H9 (cell line): ENCODE results near the gene ECI2. TPM values are rescaled to one million over a fixed set of nuclear protein-coding genes. Genes with fewer than 3 reads are reported as not detected.

Source experiments
- DNase-seq: peaks from one replicate; pipeline ENCODE4 v3.0.0-alpha.2; 2017
- H2AFZ ChIP-seq: one replicate; pipeline ENCODE4 v1.6.1; 2013; ENCODE audit warnings: mild to moderate bottlenecking, low read length, control low read depth, moderate library complexity
- H2AK5ac ChIP-seq: 2 replicates; pipeline ENCODE4 v1.6.1; 2013; ENCODE audit warnings: low read length, control low read depth, mixed read lengths; ENCODE audit not compliant: insufficient read length
- H2BK120ac ChIP-seq: one replicate; pipeline ENCODE4 v1.6.1; 2013; ENCODE audit warnings: low read depth, mild to moderate bottlenecking, low read length, control low read depth, inconsistent platforms; ENCODE audit not compliant: poor library complexity, severe bottlenecking
- H2BK12ac ChIP-seq: 2 replicates; pipeline ENCODE4 v1.6.1; 2013; ENCODE audit warnings: low read length, control low read depth, mixed read lengths, low read depth; ENCODE audit not compliant: insufficient read length
- H2BK15ac ChIP-seq: 2 replicates; pipeline ENCODE4 v1.6.1; 2013; ENCODE audit warnings: low read depth, low read length, control low read depth
- H2BK20ac ChIP-seq: one replicate; pipeline ENCODE4 v1.6.1; 2013; ENCODE audit warnings: low read depth, mild to moderate bottlenecking, low read length, control low read depth, inconsistent platforms; ENCODE audit not compliant: poor library complexity, severe bottlenecking
- H2BK5ac ChIP-seq: 2 replicates; pipeline ENCODE4 v1.6.1; 2013; ENCODE audit warnings: low read length, control low read depth, mixed read lengths; ENCODE audit not compliant: insufficient read length
- H3K14ac ChIP-seq: 2 replicates; pipeline ENCODE4 v1.6.1; 2013; ENCODE audit warnings: low read length, control low read depth; ENCODE audit not compliant: insufficient read depth
- H3K18ac ChIP-seq: 2 replicates; pipeline ENCODE4 v1.6.1; 2013; ENCODE audit warnings: low read depth, mild to moderate bottlenecking, mixed read lengths, low read length, control low read depth; ENCODE audit not compliant: insufficient read length
- H3K23ac ChIP-seq: 2 replicates; pipeline ENCODE4 v1.6.1; 2013; ENCODE audit warnings: low read length, control low read depth, mixed read lengths, low read depth; ENCODE audit not compliant: insufficient read length
- H3K23me2 ChIP-seq: 2 replicates; pipeline ENCODE4 v1.6.1; 2013; ENCODE audit warnings: low read depth, mild to moderate bottlenecking, mixed read lengths, low read length, control low read depth; ENCODE audit not compliant: insufficient read length, poor library complexity, severe bottlenecking
- H3K27ac ChIP-seq: 2 replicates; pipeline ENCODE4 v1.5.1; 2013; ENCODE audit warnings: low read length, control low read depth, mixed read lengths, low read depth; ENCODE audit not compliant: insufficient read length
- H3K27me3 ChIP-seq: 2 replicates; pipeline ENCODE4 v1.6.1; 2013; ENCODE audit warnings: low read length, control low read depth, inconsistent platforms; ENCODE audit not compliant: insufficient read depth
- H3K4ac ChIP-seq: 2 replicates; pipeline ENCODE4 v1.6.1; 2013; ENCODE audit warnings: low read depth, mild to moderate bottlenecking, control low read depth, inconsistent platforms, low read length, moderate library complexity
- H3K4me1 ChIP-seq: 2 replicates; pipeline ENCODE4 v1.6.1; 2013; ENCODE audit warnings: low read length, control low read depth, inconsistent platforms; ENCODE audit not compliant: insufficient read depth
- H3K4me2 ChIP-seq: 2 replicates; pipeline ENCODE4 v1.6.1; 2013; ENCODE audit warnings: low read length, control low read depth, mixed read lengths; ENCODE audit not compliant: insufficient read length, insufficient read depth
- H3K56ac ChIP-seq: 2 replicates; pipeline ENCODE4 v1.6.1; 2013; ENCODE audit warnings: low read depth, mild to moderate bottlenecking, mixed read lengths, low read length, control low read depth; ENCODE audit not compliant: insufficient read length
- H3K79me1 ChIP-seq: 2 replicates; pipeline ENCODE4 v1.6.1; 2013; ENCODE audit warnings: low read depth, mild to moderate bottlenecking, moderate library complexity, low read length, control low read depth, inconsistent platforms; ENCODE audit not compliant: insufficient read depth, poor library complexity, severe bottlenecking
- H3K79me2 ChIP-seq: 2 replicates; pipeline ENCODE4 v1.6.1; 2013; ENCODE audit warnings: low read length, control low read depth, inconsistent platforms; ENCODE audit not compliant: insufficient read depth
- H3K9ac ChIP-seq: 2 replicates; pipeline ENCODE4 v1.6.1; 2013; ENCODE audit warnings: low read length, control low read depth, mixed read lengths; ENCODE audit not compliant: insufficient read length; ENCODE audit errors: extremely low read depth
- H3K9me3 ChIP-seq: one replicate; pipeline ENCODE4 v1.6.1; 2013; ENCODE audit warnings: low read depth, low read length, inconsistent platforms; ENCODE audit not compliant: control insufficient read depth
- H3T11ph ChIP-seq: one replicate; pipeline ENCODE4 v1.6.1; 2013; ENCODE audit warnings: mild to moderate bottlenecking, low read length, control low read depth, inconsistent platforms
- H4K20me1 ChIP-seq: one replicate; pipeline ENCODE4 v1.6.1; 2013; ENCODE audit not compliant: control insufficient read depth, insufficient read length, insufficient read depth
- H4K5ac ChIP-seq: 2 replicates; pipeline ENCODE4 v1.6.1; 2013; ENCODE audit warnings: low read depth, mild to moderate bottlenecking, mixed read lengths, low read length, control low read depth; ENCODE audit not compliant: insufficient read length
- H4K8ac ChIP-seq: replicated peaks from 2 replicates; pipeline ENCODE4 v1.6.1; 2013; ENCODE audit warnings: low read length, control low read depth, mixed read lengths, low read depth; ENCODE audit not compliant: insufficient read length
- H4K91ac ChIP-seq: 2 replicates; pipeline ENCODE4 v1.6.1; 2013; ENCODE audit warnings: low read depth, mild to moderate bottlenecking, moderate library complexity, mixed read lengths, low read length, control low read depth; ENCODE audit not compliant: insufficient read length
- H3K27ac Mint-ChIP-seq, 3 experiments: 2 replicates in 2 of 3; 3 replicates in 1 of 3; pipeline ENCODE4 v1.8.0; 2020 to 2021; ENCODE audit warnings: mixed read lengths in 3 of 3, mild to moderate bottlenecking in 1 of 3, moderate library complexity in 1 of 3
- H3K27me3 Mint-ChIP-seq: 2 replicates; pipeline ENCODE4 v1.8.0; 2021; ENCODE audit warnings: low read depth, mild to moderate bottlenecking, moderate library complexity, mixed read lengths
- H3K36me3 Mint-ChIP-seq, 3 experiments: 2 replicates in 2 of 3; 3 replicates in 1 of 3; pipeline ENCODE4 v1.8.0; 2020 to 2021; ENCODE audit warnings: low read depth in 3 of 3, mixed read lengths in 3 of 3; ENCODE audit not compliant: insufficient read depth in 1 of 3
- H3K4me1 Mint-ChIP-seq, 2 experiments: 2 replicates each; pipeline ENCODE4 v1.8.0; 2020; ENCODE audit warnings: mixed read lengths in 2 of 2
- H3K4me3 Mint-ChIP-seq, 2 experiments: 2 replicates in 1 of 2; 3 replicates in 1 of 2; pipeline ENCODE4 v1.8.0; 2020 to 2021; ENCODE audit warnings: mild to moderate bottlenecking in 2 of 2, mixed read lengths in 2 of 2, moderate library complexity in 1 of 2
- H3K9me3 Mint-ChIP-seq, 2 experiments: 2 replicates in 1 of 2; 3 replicates in 1 of 2; pipeline ENCODE4 v1.8.0; 2020; ENCODE audit warnings: mild to moderate bottlenecking in 2 of 2, mixed read lengths in 2 of 2, moderate library complexity in 1 of 2
- WGBS: extraction: QIAGEN DNeasy Blood & Tissue Kit; methylation state at CpG from one replicate; pipeline ENCODE4 v1.1.7; 2013; ENCODE audit warnings: missing lambda C conversion rate, low lambda C conversion rate, mixed read lengths; ENCODE audit not compliant: insufficient read length; ENCODE audit errors: extremely low coverage; 5-methylcytosine and 5-hydroxymethylcytosine counted together
- total RNA-seq: library from RNA; stranded (reverse); gene quantifications from 2 replicates; pipeline ENCODE4 v1.2.1, GENCODE V29; 2021
- TF ChIP-seq, protein P1 (sequence below): fragments of 200-600 bp; sonication (generic); conservative IDR thresholded peaks from 3 replicates; pipeline ENCODE4 v1.8.0; 2021; ENCODE audit warnings: antibody characterized with exemption, mild to moderate bottlenecking

ECI2 gene
- total RNA-seq, 1 experiment from 2014 or later = 67.5 TPM

DNA sequence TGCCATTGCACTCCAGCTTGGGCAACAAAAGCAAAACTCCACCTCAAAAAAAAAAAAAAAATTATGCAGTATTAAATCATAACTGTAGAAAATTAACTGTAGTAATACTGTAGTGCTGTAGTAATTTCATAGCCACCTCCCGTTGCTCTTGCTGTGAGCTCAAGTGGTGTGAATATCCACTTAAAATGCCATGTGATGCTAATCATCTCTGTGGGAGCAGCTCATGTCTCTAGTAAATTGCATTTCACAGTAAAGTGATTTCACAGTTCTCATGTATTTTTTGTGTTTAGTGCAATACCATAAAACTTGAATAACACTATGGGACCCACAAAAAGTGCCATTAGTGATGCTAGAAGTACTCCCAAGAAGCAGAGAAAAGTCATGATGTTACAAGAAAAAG lies 42.1 kb downstream of the ECI2 start:
- Mint-ChIP-seq H3K27me3 (peaks cover 2% of the 10 kb centered on the region; the same call in 1 of the 2 replicates), H3K4me3 (no peak overlapping the region), H3K36me3 (no peaks in the 10 kb centered on the region), H3K9me3 (no peaks in the 10 kb centered on the region), H3K4me1 (no peaks in the 10 kb centered on the region), H3K27ac (no peak overlapping the region)
- H3K27ac ChIP-seq = no peak overlapping the region
- no peak overlapping the region for H2BK15ac ChIP-seq
- H2AFZ ChIP-seq = no peak overlapping the region
- H3K27me3 ChIP-seq = no peaks in the 10 kb centered on the region
- H4K5ac ChIP-seq = no peak overlapping the region
- H4K8ac ChIP-seq = no peak overlapping the region
- no peak overlapping the region for H2BK12ac ChIP-seq
- WGBS = no CpG with 5 or more reads among the region's 1 CpG
- H2BK5ac ChIP-seq = no peak overlapping the region
- no peak overlapping the region for H3K18ac ChIP-seq
- no peak for DNase-seq
- no peak overlapping the region for H3T11ph ChIP-seq
- H2BK20ac ChIP-seq = no peak overlapping the region
- H3K23me2 ChIP-seq = no peaks in the 10 kb centered on the region
- no peaks in the 10 kb centered on the region for H4K20me1 ChIP-seq
- no peaks in the 10 kb centered on the region for H3K79me1 ChIP-seq
- H2BK120ac ChIP-seq = no peak overlapping the region
- no peaks in the 10 kb centered on the region for H3K4me1 ChIP-seq
- no peak overlapping the region for H2AK5ac ChIP-seq
- H4K91ac ChIP-seq = no peak overlapping the region
- no peak overlapping the region for H3K14ac ChIP-seq
- H3K23ac ChIP-seq = no peak overlapping the region
- H3K4ac ChIP-seq = no peak overlapping the region
- no peak overlapping the region for H3K56ac ChIP-seq
- H3K4me2 ChIP-seq = no peak overlapping the region
- no peaks in the 10 kb centered on the region for H3K79me2 ChIP-seq
- no peaks in the 10 kb centered on the region for H3K9me3 ChIP-seq
- H3K9ac ChIP-seq = no peak overlapping the region
- TF ChIP-seq, protein P1, sequence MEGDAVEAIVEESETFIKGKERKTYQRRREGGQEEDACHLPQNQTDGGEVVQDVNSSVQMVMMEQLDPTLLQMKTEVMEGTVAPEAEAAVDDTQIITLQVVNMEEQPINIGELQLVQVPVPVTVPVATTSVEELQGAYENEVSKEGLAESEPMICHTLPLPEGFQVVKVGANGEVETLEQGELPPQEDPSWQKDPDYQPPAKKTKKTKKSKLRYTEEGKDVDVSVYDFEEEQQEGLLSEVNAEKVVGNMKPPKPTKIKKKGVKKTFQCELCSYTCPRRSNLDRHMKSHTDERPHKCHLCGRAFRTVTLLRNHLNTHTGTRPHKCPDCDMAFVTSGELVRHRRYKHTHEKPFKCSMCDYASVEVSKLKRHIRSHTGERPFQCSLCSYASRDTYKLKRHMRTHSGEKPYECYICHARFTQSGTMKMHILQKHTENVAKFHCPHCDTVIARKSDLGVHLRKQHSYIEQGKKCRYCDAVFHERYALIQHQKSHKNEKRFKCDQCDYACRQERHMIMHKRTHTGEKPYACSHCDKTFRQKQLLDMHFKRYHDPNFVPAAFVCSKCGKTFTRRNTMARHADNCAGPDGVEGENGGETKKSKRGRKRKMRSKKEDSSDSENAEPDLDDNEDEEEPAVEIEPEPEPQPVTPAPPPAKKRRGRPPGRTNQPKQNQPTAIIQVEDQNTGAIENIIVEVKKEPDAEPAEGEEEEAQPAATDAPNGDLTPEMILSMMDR = no peak
